PC-9 (cell line): ENCODE data around the gene OLFML1.

Experiments
- EZH2 ChIP-seq: fragments of 200-600 bp; sonication (generic); IDR thresholded peaks from 2 replicates; pipeline ENCODE4 v1.8.0; 2017; ENCODE audit warnings: antibody characterized with exemption, low read depth
- TF ChIP-seq, protein P1 (sequence below): fragments of 200-600 bp; sonication (generic); conservative IDR thresholded peaks from 2 replicates; pipeline ENCODE4 v1.6.1; 2017; ENCODE audit warnings: mixed run types, antibody characterized with exemption, mild to moderate bottlenecking, moderate library complexity

- TF ChIP-seq, protein P1, sequence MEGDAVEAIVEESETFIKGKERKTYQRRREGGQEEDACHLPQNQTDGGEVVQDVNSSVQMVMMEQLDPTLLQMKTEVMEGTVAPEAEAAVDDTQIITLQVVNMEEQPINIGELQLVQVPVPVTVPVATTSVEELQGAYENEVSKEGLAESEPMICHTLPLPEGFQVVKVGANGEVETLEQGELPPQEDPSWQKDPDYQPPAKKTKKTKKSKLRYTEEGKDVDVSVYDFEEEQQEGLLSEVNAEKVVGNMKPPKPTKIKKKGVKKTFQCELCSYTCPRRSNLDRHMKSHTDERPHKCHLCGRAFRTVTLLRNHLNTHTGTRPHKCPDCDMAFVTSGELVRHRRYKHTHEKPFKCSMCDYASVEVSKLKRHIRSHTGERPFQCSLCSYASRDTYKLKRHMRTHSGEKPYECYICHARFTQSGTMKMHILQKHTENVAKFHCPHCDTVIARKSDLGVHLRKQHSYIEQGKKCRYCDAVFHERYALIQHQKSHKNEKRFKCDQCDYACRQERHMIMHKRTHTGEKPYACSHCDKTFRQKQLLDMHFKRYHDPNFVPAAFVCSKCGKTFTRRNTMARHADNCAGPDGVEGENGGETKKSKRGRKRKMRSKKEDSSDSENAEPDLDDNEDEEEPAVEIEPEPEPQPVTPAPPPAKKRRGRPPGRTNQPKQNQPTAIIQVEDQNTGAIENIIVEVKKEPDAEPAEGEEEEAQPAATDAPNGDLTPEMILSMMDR, result no peak
- no peak for TF ChIP-seq EZH2
Observed at GRCh38 chr11:7436146-7436545, 49.2 kb upstream of the OLFML1 start.
